Kidney epithelial cell (primary cell): ENCODE results near the gene OTOGL. TPM values are rescaled to one million over a fixed set of nuclear protein-coding genes. Genes with fewer than 3 reads are reported as not detected.

ENCODE experiments used
- DNase-seq: peaks from one replicate; pipeline ENCODE4 v3.0.0-alpha.2; 2010; ENCODE audit warnings: low read depth
- H3K27me3 ChIP-seq: 2 replicates; pipeline ENCODE4 v1.6.0; 2011; ENCODE audit warnings: low read length; ENCODE audit not compliant: control insufficient read depth, insufficient read depth
- H3K36me3 ChIP-seq: 2 replicates; pipeline ENCODE4 v1.5.1; 2011; ENCODE audit warnings: low read length; ENCODE audit not compliant: control insufficient read depth, insufficient read depth
- H3K4me3 ChIP-seq: 2 replicates; pipeline ENCODE4 v1.5.1; 2011; ENCODE audit warnings: low read depth, mild to moderate bottlenecking, control low read depth, low read length
- CTCF ChIP-seq: IDR thresholded peaks from 2 replicates; pipeline ENCODE4 v1.5.1; 2011; ENCODE audit warnings: mild to moderate bottlenecking, moderate library complexity, low read length, control low read depth, inconsistent platforms; ENCODE audit not compliant: insufficient read depth, poor library complexity, severe bottlenecking
- total RNA-seq: library from RNA; depleted of rRNA; stranded (reverse); fragments of >200 nt; gene quantifications from 2 replicates; pipeline ENCODE4 v1.2.3, GENCODE V29; 2015

The OTOGL gene
- total RNA-seq, 1 donor from 2014 or later, result 0.33 TPM

GRCh38 chr12:80364056-80364455 is 264.7 kb downstream of the OTOGL start:
- TF ChIP-seq CTCF, result no peak
- no peaks in the 10 kb centered on the region for H3K36me3 ChIP-seq
- H3K27me3 ChIP-seq, result no peaks in the 10 kb centered on the region
- no peak overlapping the region for H3K4me3 ChIP-seq
- no peak for DNase-seq

GRCh38 chr12:80373666-80374065 is 274.3 kb downstream of the OTOGL start:
- Histone ChIP-seq H3K4me3 (no peak overlapping the region), H3K36me3 (no peaks in the 10 kb centered on the region), H3K27me3 (no peaks in the 10 kb centered on the region)
- TF ChIP-seq CTCF, result no peak
- DNase-seq, result no peak

- TF ChIP-seq CTCF, result no peak
- H3K27me3 ChIP-seq, result no peaks in the 10 kb centered on the region
- no peak overlapping the region for H3K4me3 ChIP-seq
- DNase-seq, result no peak
- no peaks in the 10 kb centered on the region for H3K36me3 ChIP-seq
Observed at GRCh38 chr12:80374615-80375014, 275.3 kb downstream of the OTOGL start.

- H3K27me3 ChIP-seq, result no peaks in the 10 kb centered on the region
- no peaks in the 10 kb centered on the region for H3K36me3 ChIP-seq
- H3K4me3 ChIP-seq, result no peak overlapping the region
- no peak for TF ChIP-seq CTCF
- DNase-seq, result no peak
Observed at GRCh38 chr12:80377140-80377794, 277.9 kb downstream of the OTOGL start.

- Histone ChIP-seq H3K27me3 (no peaks in the 10 kb centered on the region), H3K36me3 (no peaks in the 10 kb centered on the region), H3K4me3 (no peak overlapping the region)
- no peak for TF ChIP-seq CTCF
- no peak for DNase-seq
Observed at GRCh38 chr12:80381121-80381520, 281.8 kb downstream of the OTOGL start.

- Histone ChIP-seq H3K4me3 (no peak overlapping the region), H3K27me3 (no peaks in the 10 kb centered on the region), H3K36me3 (no peaks in the 10 kb centered on the region)
- no peak for TF ChIP-seq CTCF
- DNase-seq, result no peak
Observed at GRCh38 chr12:80382254-80382653, 282.9 kb downstream of the OTOGL start.
